GM19372 (cell line): ENCODE results near the gene FYB2.

ENCODE experiments used
- ATAC-seq: cut with Tn5 transposase; IDR thresholded peaks from one replicate; pipeline ENCODE4 v1.9.1; 2021; ENCODE audit warnings: mild to moderate bottlenecking, low read depth, moderate library complexity; ENCODE audit not compliant: unreplicated experiment

FYB2 gene

DNA sequence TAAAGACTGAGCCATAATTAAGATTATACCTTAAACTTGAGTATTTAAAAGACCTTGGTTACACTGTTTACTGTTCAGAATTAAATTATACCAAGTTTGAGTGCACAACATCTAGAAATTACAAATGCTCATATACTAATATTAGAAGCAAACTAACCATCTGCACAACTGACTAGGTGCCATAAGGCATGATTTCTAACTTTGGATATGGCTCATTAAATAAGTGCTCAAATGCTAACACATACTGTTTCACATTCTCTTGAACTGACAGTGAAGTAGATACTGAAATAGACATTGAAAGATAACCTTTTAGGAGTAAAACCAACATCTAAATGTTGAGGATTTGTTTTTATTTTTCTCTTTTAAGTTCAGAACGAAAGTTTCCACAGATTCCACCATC, 100.0 kb downstream of the FYB2 start:
- ATAC-seq, result no peak

DNA sequence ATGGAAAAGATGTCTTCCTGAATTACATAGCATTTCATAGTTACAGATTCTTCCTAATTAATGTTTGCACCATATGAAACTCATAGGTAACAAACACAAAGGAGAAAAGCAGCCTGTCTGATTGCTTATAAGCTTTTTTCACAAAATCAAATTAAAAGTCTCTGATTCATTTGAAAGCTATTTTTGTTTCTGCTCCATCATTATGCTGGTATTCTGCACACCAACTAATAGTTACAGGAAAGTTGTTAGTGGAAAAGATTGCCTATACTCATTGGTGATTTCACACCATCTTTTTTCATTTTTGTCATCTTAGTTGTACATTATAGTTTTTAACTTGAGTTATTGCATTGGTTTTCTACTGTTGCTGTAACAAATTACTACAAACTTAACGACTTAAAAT, 104.0 kb downstream of the FYB2 start:
- no peak for ATAC-seq

DNA sequence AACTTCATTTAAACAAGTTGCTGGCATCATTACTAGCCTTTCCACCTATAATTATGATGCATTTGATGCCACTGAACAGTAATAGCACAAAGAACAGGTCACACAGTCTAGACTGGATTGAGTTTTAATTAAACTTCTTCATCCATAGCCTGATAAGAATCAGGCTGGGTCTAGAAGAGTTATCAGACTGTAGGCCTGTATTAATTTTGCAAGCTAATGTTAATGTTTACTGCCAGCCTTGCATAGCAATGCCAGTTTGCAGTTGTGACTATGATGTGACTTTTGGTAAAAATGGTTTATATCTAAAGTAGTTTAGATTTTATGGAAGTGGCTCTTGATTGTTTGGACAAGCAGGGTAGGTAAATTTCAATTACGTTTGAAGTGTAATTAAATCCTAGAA, 106.1 kb downstream of the FYB2 start:
- no peak for ATAC-seq

DNA sequence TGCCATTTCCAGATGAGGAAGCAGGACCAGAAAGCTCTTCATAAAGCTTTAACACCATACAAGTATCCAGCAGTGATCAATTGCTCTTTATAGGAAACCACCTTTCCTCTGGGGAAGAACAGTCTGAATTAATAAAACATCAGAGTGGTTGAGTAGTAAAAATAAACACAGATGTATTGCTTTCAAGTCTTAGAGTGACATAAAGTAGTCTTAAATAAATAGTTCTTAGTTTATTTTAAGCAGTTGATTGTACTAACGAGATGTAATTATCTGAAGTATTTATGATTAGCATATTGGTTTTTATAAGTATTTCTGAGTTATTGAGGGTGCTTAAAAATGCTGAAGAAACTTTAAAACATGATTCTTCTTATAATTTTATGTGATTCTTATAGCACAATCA, 107.1 kb downstream of the FYB2 start:
- no peak for ATAC-seq

DNA sequence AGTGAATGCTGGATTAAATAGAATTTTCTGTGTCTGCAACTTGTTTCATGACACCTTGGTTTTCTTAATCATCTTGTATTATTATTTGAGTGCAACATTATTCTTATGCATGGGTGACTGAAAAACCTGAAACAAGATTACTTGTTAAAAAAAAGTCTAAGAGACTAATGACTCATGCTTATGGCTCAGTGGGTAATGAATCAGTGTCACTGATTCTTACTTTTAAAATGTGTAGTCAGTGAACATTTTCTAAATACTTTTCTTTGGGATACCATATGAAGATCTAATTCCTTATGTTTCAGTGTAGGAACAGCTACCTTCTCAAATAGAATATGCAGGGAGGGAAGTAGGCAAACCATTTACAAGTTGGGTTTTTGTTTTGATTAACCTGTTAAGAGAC, 108.6 kb downstream of the FYB2 start:
- no peak for ATAC-seq

DNA sequence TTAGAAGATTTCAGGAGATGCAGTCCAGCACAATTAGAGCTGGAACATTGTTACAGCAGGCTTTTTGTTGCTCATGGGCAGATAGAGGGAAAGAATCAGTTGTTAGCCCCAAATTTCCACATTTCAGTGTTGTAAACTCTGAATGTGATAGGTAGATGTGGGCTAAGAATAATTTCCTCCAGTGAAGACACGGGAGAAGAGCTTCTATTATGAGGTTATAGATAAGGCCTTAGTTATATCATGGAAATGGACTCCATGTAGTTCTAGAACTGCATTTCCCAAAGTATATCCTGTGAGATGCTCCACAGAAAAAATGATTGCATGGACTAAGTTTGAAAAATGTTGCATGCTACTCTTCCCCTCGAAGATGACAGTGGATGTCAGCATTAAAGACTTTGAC, 109.2 kb downstream of the FYB2 start:
- no peak for ATAC-seq

DNA sequence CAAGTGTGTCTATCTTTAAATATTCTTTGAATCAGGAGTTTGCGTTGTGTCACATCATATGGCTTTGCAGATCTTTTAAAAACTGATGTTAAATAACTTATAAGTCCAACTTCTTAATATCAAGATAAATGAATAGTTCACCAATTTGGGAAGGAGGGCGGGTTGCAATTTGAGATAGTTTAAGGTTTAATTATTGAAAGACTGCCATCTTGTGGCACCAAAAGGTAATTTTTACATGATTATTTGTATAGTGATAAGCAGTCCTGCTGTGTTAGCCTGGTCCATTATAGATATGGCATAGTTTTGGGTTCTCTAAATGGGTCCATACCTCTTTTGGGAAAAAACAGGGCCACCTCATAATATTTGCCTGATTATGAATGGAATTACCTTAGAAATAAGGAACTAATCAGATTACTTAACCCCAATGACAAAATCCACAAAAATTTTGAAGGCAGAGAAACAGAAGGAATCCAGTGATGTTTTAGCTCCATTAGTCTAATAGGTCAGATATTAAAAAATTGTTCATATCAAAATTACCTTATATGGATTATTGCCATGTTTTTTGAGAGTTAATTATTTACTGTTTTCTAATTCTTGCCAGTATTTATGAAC, 109.8 kb downstream of the FYB2 start:
- no peak for ATAC-seq

DNA sequence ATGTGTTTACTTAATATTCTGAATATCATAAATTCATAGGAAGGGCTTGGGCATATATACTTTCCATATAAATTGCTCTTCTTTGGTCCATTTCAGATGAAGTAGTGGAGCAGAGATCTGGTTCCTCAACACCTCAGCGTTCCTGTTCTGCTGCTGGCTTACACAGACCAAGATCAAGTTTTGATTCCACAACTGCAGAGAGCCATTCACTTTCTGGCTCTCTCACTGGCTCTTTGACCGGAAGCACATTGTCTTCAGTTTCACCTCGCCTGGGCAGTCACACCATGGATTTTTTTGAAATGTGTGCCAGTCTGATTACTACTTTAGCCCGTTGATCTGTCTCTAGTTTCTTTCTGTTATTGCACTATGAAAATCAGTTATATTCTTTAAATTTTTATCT, 111.8 kb downstream of the FYB2 start:
- ATAC-seq, result no peak

DNA sequence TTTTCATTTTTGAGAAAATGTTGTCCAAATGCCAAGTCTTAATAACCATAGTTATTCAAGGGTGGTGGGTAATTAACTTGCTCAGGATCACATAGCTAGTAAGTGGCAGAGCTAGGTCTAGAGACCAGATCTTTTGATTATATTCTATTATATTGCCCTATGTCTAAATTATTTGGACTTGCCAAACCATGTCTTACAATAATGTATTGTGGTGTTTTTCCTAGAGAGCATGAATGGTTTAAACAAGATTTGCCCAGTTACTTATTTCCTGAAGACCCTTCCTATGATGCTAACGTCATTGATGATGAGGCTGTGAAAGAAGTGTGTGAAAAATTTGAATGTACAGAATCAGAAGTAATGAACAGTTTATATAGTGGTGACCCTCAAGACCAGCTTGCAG, 115.5 kb downstream of the FYB2 start:
- no peak for ATAC-seq

DNA sequence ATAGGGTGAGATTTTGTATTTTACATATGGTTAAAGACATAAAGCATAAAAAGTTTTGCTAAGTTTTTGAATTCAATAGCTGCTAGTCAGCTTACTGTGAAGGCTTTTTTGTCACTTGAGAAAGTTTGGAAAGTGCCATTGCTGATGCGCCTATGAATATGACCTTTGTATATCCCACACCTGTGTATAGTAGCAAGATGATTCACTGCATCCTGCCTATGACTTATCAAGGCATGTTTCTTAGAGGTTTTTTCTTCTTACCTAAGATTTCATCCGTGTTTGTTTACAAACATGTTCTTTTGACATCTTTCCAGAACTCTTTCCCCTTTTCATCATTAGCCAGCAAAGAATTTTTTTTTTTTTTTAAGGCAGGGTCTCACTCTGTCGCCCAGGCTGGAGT, 122.5 kb downstream of the FYB2 start:
- ATAC-seq, result no peak

DNA sequence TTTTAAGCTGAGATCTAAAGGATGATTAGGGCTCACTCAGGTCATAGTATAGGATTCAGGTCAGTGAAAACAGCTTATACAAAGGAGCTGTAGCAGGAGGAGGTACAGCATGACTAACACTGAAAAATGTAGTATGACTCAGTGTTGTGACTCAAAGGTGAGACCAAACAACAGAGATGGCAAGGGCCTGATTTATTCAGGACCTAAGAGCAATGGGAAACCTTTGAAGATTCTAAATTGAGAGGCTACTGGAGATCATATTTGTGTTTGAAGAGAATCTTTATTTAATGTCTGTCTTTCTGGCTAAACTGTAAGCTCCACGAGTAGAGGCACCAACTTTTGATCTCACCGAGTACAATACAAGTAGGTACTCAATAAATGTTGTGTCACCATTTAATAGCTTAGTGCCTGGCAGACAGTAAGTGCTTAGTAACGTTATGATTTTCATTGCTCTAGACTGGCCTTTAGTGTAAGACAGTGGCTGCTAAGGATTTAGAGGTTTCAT, 130.6 kb downstream of the FYB2 start:
- no peak for ATAC-seq

DNA sequence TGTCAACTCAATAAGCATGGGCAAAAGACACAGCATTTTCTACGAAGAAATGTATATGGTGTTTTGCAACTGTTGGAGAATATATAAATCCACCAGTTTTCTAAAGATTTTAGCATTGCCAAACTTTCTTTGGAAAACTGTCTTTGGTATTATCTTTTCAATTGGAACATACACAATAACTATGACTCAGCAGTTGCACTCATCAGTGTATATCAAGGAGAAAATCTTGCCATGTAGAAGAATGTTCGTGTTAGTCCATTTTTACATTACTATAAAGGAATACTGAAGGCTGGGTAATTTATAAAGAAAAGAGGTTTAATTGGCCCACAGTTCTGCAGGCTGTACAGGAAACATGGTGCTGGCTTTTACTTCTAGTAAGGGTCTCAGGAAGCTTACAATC, 133.0 kb downstream of the FYB2 start:
- ATAC-seq, result no peak

DNA sequence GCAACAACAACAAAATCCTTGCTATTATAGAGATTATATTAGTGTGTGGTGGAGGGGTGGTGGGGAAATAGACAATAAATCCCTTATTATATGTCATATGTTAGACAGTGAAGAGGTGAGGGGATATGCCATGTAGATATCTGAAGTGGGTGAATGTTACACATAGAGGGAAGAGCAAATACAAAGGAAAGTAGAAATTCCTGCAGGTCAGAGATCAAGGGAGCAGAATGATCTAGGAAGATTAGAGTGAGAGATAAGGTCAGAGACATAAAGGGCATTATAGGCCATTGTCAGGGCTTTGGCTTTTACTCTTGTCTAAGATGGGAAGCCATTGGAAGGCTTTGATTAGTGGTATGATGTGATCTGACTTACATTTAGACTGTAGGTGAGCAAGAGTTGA, 135.6 kb downstream of the FYB2 start:
- no peak for ATAC-seq

DNA sequence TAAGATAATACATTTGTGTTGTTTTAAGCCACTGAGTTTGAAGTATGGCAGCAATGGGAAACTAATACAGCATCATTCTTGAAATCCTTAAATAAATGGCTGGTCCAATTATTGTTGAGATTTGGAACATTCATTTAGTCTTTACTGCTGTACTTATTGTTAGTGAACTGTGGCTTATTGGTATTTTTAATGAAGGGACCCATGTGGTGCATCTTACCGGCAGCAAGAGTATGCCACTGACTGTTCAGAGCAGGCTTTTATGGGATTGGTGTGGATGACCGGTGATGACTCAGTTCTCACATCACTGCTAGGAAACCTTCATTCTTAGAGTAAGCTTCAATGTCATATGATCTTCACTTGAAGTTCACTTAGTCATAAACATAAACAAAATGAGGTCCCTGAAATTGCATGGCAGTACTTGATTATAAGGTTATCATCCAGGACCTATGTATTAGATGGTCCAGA, 142.6 kb downstream of the FYB2 start:
- ATAC-seq, result no peak

DNA sequence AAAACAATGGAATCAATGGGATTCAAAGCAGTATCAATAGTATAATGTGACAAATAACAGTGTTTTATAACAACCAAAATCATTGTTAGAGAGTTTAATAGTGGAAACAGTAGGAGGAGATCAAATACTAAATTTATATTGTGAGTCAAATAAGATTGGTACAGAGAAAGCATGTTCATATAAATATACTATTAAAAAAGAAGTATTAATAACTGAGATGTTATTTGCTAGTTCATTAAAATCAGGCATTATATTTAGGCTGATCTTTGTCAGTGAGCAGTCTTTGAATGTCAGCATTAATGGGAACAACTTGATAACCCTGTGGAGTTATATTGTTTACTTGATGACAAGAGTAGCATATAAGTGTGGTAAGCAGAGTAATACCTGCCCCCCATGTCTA, 143.4 kb downstream of the FYB2 start:
- ATAC-seq, result no peak

DNA sequence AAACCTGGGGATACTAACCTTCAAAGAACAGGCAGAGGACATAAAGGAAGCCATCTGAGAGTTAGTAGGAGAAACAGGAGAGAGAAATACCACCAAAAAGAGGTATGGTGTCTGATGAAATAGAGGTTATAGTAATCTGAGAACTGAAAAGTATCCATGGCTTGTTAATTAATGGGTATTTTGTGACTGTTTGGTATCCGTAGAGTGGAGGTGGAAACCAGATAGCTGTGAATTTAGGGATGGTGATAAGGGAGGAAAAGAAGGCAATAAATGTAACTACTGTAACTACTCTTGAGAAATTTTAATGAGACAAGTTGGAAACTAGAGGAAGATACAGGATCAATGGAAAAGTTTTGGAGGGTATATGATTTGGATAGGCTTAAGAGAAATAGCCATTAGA, 146.6 kb downstream of the FYB2 start:
- ATAC-seq, result no peak

DNA sequence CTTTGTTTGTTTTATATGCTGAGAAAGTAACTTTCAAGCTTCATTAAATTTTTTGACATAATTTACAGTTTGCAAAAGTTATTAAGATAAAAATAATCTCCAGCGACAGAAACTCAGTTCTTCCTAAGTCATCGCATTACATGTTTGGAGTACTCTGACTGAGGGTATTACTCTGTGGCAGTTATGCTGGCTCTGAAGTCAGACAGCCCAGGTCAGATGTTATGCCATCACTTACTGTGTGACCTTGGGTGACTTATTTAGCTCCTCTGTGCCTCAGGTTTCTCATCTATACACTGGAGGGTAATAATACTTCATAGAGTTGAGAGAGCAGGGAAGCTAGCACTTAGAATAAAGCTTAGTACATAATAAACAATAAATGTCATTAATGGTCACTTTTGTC, 147.7 kb downstream of the FYB2 start:
- no peak for ATAC-seq

DNA sequence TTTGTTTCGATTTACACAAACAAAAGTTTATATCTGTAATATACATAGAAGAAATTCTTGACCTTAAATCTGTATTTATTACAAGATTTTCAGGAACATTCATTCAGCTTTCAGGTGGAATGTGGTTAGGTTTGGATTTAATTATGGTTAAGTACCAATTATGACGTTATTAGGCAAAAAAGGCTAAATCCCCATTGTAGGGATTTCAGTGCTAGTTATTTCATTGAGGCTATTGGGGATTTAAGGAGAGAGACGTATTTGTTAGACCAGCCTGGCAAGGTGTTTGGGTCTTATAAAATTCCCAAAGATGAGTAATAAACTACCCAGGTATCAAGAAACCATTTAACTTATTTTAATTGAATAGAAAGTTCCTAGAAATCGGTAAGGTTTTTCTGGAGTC, 148.1 kb downstream of the FYB2 start:
- ATAC-seq, result no peak

DNA sequence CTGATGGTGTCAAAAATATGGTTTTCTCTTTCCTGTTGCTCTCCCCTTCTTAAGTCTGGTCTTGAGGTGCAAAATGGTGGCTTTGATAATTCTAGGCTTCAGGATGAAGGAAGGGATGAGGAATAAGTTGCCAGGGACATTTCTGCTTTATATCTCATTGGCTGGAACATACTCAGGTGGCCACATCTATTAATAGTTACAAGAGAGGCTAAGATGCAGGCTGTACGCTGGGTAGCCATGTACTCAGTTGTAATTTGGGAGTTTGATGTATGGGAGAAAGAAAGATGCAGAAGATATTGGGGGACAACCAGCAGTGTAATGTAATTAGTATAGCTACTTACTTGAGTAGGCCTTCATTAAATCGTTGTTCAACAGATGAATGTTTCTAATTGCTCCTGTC, 148.9 kb downstream of the FYB2 start:
- no peak for ATAC-seq
